Measurements from ENCODE around the gene ABCB10. TPM values are rescaled to one million over a fixed set of nuclear protein-coding genes. Genes with fewer than 3 reads are reported as not detected.

The ABCB10 gene
- total and polyA plus RNA-seq, 2 donors (not counting 1 experiment from before 2014, with no cell fraction given), result 11.3 to 14.9 TPM

GRCh38 chr1:229579059-229579673 is 20.7 kb upstream of the ABCB10 start:
- H3K27ac ChIP-seq (ENCODE audit: insufficient read depth, low read length), result no peak overlapping the region
- H2AFZ ChIP-seq (ENCODE audit: low read length), result peak overlapping the region; percentile 58
- H3K4me1 ChIP-seq (ENCODE audit: control insufficient read depth, extremely low read depth, insufficient read depth, low read length), result peaks cover 3% of the 10 kb centered on the region
- no peak for TF ChIP-seq CTCF (conservative IDR thresholded peaks at IDR 0.05 in 1 of 2, IDR thresholded peaks at IDR 0.05 in 1 of 2; ENCODE audit: low read depth in 1 of 2, low read length in 2 of 2)
- no peak for TF ChIP-seq EZH2 (IDR thresholded peaks at IDR 0.05; ENCODE audit: low read length, missing control alignments)
- no peaks in the 10 kb centered on the region for H3K36me3 ChIP-seq (ENCODE audit: control insufficient read depth, insufficient read depth, low read length)
- no peaks in the 10 kb centered on the region for H4K20me1 ChIP-seq (ENCODE audit: control insufficient read depth, extremely low read depth, insufficient read depth, low read length)
- no peak overlapping the region for H3K9ac ChIP-seq (ENCODE audit: insufficient read depth, low read length)
- H3K79me2 ChIP-seq (ENCODE audit: control insufficient read depth, insufficient read depth, low read length), result no peaks in the 10 kb centered on the region
- peak overlapping the region; percentile 8 for H3K4me2 ChIP-seq (ENCODE audit: extremely low read depth, insufficient read depth, low read length)
- peak; percentile 35 to 42 for DNase-seq (ENCODE audit: low read depth in 2 of 2)
- no peaks in the 10 kb centered on the region for H3K27me3 ChIP-seq (ENCODE audit: control insufficient read depth, insufficient read depth, low read length)
- no peak overlapping the region for H3K4me3 ChIP-seq (replicated peaks in 1 of 4; ENCODE audit: control extremely low read depth in 1 of 4, insufficient read depth in 1 of 4, low read depth in 3 of 4, low read length in 4 of 4)
- no peaks in the 10 kb centered on the region for H3K9me3 ChIP-seq (ENCODE audit: control insufficient read depth, insufficient read depth, low read depth, low read length)

- no peak for DNase-seq (ENCODE audit: low read depth in 2 of 2)
- Histone ChIP-seq H3K4me2 (ENCODE audit: extremely low read depth, insufficient read depth, low read length) (no peak overlapping the region), H3K79me2 (ENCODE audit: control insufficient read depth, insufficient read depth, low read length) (no peaks in the 10 kb centered on the region), H2AFZ (ENCODE audit: low read length) (no peak overlapping the region), H3K9me3 (ENCODE audit: control insufficient read depth, insufficient read depth, low read depth, low read length) (no peaks in the 10 kb centered on the region), H3K9ac (ENCODE audit: insufficient read depth, low read length) (no peak overlapping the region), H3K4me3 (replicated peaks in 1 of 4; ENCODE audit: control extremely low read depth in 1 of 4, insufficient read depth in 1 of 4, low read depth in 3 of 4, low read length in 4 of 4) (no peak overlapping the region), H4K20me1 (ENCODE audit: control insufficient read depth, extremely low read depth, insufficient read depth, low read length) (no peaks in the 10 kb centered on the region), H3K27me3 (ENCODE audit: control insufficient read depth, insufficient read depth, low read length) (no peaks in the 10 kb centered on the region), H3K36me3 (ENCODE audit: control insufficient read depth, insufficient read depth, low read length) (no peaks in the 10 kb centered on the region), H3K27ac (ENCODE audit: insufficient read depth, low read length) (no peak overlapping the region), H3K4me1 (ENCODE audit: control insufficient read depth, extremely low read depth, insufficient read depth, low read length) (peaks cover 3% of the 10 kb centered on the region)
- TF ChIP-seq CTCF (conservative IDR thresholded peaks at IDR 0.05 in 1 of 2, IDR thresholded peaks at IDR 0.05 in 1 of 2; ENCODE audit: low read depth in 1 of 2, low read length in 2 of 2), result no peak
Measured at GRCh38 chr1:229578168-229579058, 19.9 kb upstream of the ABCB10 start.

GRCh38 chr1:229574679-229575442 is 16.4 kb upstream of the ABCB10 start:
- TF ChIP-seq CTCF (conservative IDR thresholded peaks at IDR 0.05 in 1 of 2, IDR thresholded peaks at IDR 0.05 in 1 of 2; ENCODE audit: low read depth in 1 of 2, low read length in 2 of 2), result no peak
- TF ChIP-seq EZH2 (IDR thresholded peaks at IDR 0.05; ENCODE audit: low read length, missing control alignments), result no peak
- Histone ChIP-seq H3K4me1 (ENCODE audit: control insufficient read depth, extremely low read depth, insufficient read depth, low read length) (peaks cover 3% of the 10 kb centered on the region), H3K9ac (ENCODE audit: insufficient read depth, low read length) (no peak overlapping the region), H3K36me3 (ENCODE audit: control insufficient read depth, insufficient read depth, low read length) (no peaks in the 10 kb centered on the region), H3K4me3 (replicated peaks in 1 of 4; ENCODE audit: control extremely low read depth in 1 of 4, insufficient read depth in 1 of 4, low read depth in 3 of 4, low read length in 4 of 4) (no peak overlapping the region), H3K27ac (ENCODE audit: insufficient read depth, low read length) (no peak overlapping the region), H4K20me1 (ENCODE audit: control insufficient read depth, extremely low read depth, insufficient read depth, low read length) (no peaks in the 10 kb centered on the region), H2AFZ (ENCODE audit: low read length) (no peak overlapping the region), H3K27me3 (ENCODE audit: control insufficient read depth, insufficient read depth, low read length) (no peaks in the 10 kb centered on the region), H3K4me2 (ENCODE audit: extremely low read depth, insufficient read depth, low read length) (no peak overlapping the region), H3K9me3 (ENCODE audit: control insufficient read depth, insufficient read depth, low read depth, low read length) (no peaks in the 10 kb centered on the region), H3K79me2 (ENCODE audit: control insufficient read depth, insufficient read depth, low read length) (no peaks in the 10 kb centered on the region)
- DNase-seq (ENCODE audit: low read depth in 2 of 2), result no peak

All from fibroblast of lung (primary cell).